H9 (cell line): ENCODE measurements around the gene CDH23. TPM values are rescaled to one million over a fixed set of nuclear protein-coding genes. Genes with fewer than 3 reads are reported as not detected.

Experiments
- DNase-seq: peaks from one replicate; pipeline ENCODE4 v3.0.0-alpha.2; 2017
- H2AFZ ChIP-seq: one replicate; pipeline ENCODE4 v1.6.1; 2013; ENCODE audit warnings: mild to moderate bottlenecking, low read length, control low read depth, moderate library complexity
- H2AK5ac ChIP-seq: 2 replicates; pipeline ENCODE4 v1.6.1; 2013; ENCODE audit warnings: low read length, control low read depth, mixed read lengths; ENCODE audit not compliant: insufficient read length
- H2BK120ac ChIP-seq: one replicate; pipeline ENCODE4 v1.6.1; 2013; ENCODE audit warnings: low read depth, mild to moderate bottlenecking, low read length, control low read depth, inconsistent platforms; ENCODE audit not compliant: poor library complexity, severe bottlenecking
- H2BK12ac ChIP-seq: 2 replicates; pipeline ENCODE4 v1.6.1; 2013; ENCODE audit warnings: low read length, control low read depth, mixed read lengths, low read depth; ENCODE audit not compliant: insufficient read length
- H2BK15ac ChIP-seq: 2 replicates; pipeline ENCODE4 v1.6.1; 2013; ENCODE audit warnings: low read depth, low read length, control low read depth
- H2BK20ac ChIP-seq: one replicate; pipeline ENCODE4 v1.6.1; 2013; ENCODE audit warnings: low read depth, mild to moderate bottlenecking, low read length, control low read depth, inconsistent platforms; ENCODE audit not compliant: poor library complexity, severe bottlenecking
- H2BK5ac ChIP-seq: 2 replicates; pipeline ENCODE4 v1.6.1; 2013; ENCODE audit warnings: low read length, control low read depth, mixed read lengths; ENCODE audit not compliant: insufficient read length
- H3K14ac ChIP-seq: 2 replicates; pipeline ENCODE4 v1.6.1; 2013; ENCODE audit warnings: low read length, control low read depth; ENCODE audit not compliant: insufficient read depth
- H3K18ac ChIP-seq: 2 replicates; pipeline ENCODE4 v1.6.1; 2013; ENCODE audit warnings: low read depth, mild to moderate bottlenecking, mixed read lengths, low read length, control low read depth; ENCODE audit not compliant: insufficient read length
- H3K23ac ChIP-seq: 2 replicates; pipeline ENCODE4 v1.6.1; 2013; ENCODE audit warnings: low read length, control low read depth, mixed read lengths, low read depth; ENCODE audit not compliant: insufficient read length
- H3K23me2 ChIP-seq: 2 replicates; pipeline ENCODE4 v1.6.1; 2013; ENCODE audit warnings: low read depth, mild to moderate bottlenecking, mixed read lengths, low read length, control low read depth; ENCODE audit not compliant: insufficient read length, poor library complexity, severe bottlenecking
- H3K27ac ChIP-seq: 2 replicates; pipeline ENCODE4 v1.5.1; 2013; ENCODE audit warnings: low read length, control low read depth, mixed read lengths, low read depth; ENCODE audit not compliant: insufficient read length
- H3K27me3 ChIP-seq: 2 replicates; pipeline ENCODE4 v1.6.1; 2013; ENCODE audit warnings: low read length, control low read depth, inconsistent platforms; ENCODE audit not compliant: insufficient read depth
- H3K4ac ChIP-seq: 2 replicates; pipeline ENCODE4 v1.6.1; 2013; ENCODE audit warnings: low read depth, mild to moderate bottlenecking, control low read depth, inconsistent platforms, low read length, moderate library complexity
- H3K4me1 ChIP-seq: 2 replicates; pipeline ENCODE4 v1.6.1; 2013; ENCODE audit warnings: low read length, control low read depth, inconsistent platforms; ENCODE audit not compliant: insufficient read depth
- H3K4me2 ChIP-seq: 2 replicates; pipeline ENCODE4 v1.6.1; 2013; ENCODE audit warnings: low read length, control low read depth, mixed read lengths; ENCODE audit not compliant: insufficient read length, insufficient read depth
- H3K56ac ChIP-seq: 2 replicates; pipeline ENCODE4 v1.6.1; 2013; ENCODE audit warnings: low read depth, mild to moderate bottlenecking, mixed read lengths, low read length, control low read depth; ENCODE audit not compliant: insufficient read length
- H3K79me1 ChIP-seq: 2 replicates; pipeline ENCODE4 v1.6.1; 2013; ENCODE audit warnings: low read depth, mild to moderate bottlenecking, moderate library complexity, low read length, control low read depth, inconsistent platforms; ENCODE audit not compliant: insufficient read depth, poor library complexity, severe bottlenecking
- H3K79me2 ChIP-seq: 2 replicates; pipeline ENCODE4 v1.6.1; 2013; ENCODE audit warnings: low read length, control low read depth, inconsistent platforms; ENCODE audit not compliant: insufficient read depth
- H3K9ac ChIP-seq: 2 replicates; pipeline ENCODE4 v1.6.1; 2013; ENCODE audit warnings: low read length, control low read depth, mixed read lengths; ENCODE audit not compliant: insufficient read length; ENCODE audit errors: extremely low read depth
- H3K9me3 ChIP-seq: one replicate; pipeline ENCODE4 v1.6.1; 2013; ENCODE audit warnings: low read depth, low read length, inconsistent platforms; ENCODE audit not compliant: control insufficient read depth
- H3T11ph ChIP-seq: one replicate; pipeline ENCODE4 v1.6.1; 2013; ENCODE audit warnings: mild to moderate bottlenecking, low read length, control low read depth, inconsistent platforms
- H4K20me1 ChIP-seq: one replicate; pipeline ENCODE4 v1.6.1; 2013; ENCODE audit not compliant: control insufficient read depth, insufficient read length, insufficient read depth
- H4K5ac ChIP-seq: 2 replicates; pipeline ENCODE4 v1.6.1; 2013; ENCODE audit warnings: low read depth, mild to moderate bottlenecking, mixed read lengths, low read length, control low read depth; ENCODE audit not compliant: insufficient read length
- H4K8ac ChIP-seq: replicated peaks from 2 replicates; pipeline ENCODE4 v1.6.1; 2013; ENCODE audit warnings: low read length, control low read depth, mixed read lengths, low read depth; ENCODE audit not compliant: insufficient read length
- H4K91ac ChIP-seq: 2 replicates; pipeline ENCODE4 v1.6.1; 2013; ENCODE audit warnings: low read depth, mild to moderate bottlenecking, moderate library complexity, mixed read lengths, low read length, control low read depth; ENCODE audit not compliant: insufficient read length
- H3K27ac Mint-ChIP-seq, 3 experiments: 2 replicates in 2 of 3; 3 replicates in 1 of 3; pipeline ENCODE4 v1.8.0; 2020 to 2021; ENCODE audit warnings: mixed read lengths in 3 of 3, mild to moderate bottlenecking in 1 of 3, moderate library complexity in 1 of 3
- H3K27me3 Mint-ChIP-seq: 2 replicates; pipeline ENCODE4 v1.8.0; 2021; ENCODE audit warnings: low read depth, mild to moderate bottlenecking, moderate library complexity, mixed read lengths
- H3K36me3 Mint-ChIP-seq, 3 experiments: 2 replicates in 2 of 3; 3 replicates in 1 of 3; pipeline ENCODE4 v1.8.0; 2020 to 2021; ENCODE audit warnings: low read depth in 3 of 3, mixed read lengths in 3 of 3; ENCODE audit not compliant: insufficient read depth in 1 of 3
- H3K4me1 Mint-ChIP-seq, 2 experiments: 2 replicates each; pipeline ENCODE4 v1.8.0; 2020; ENCODE audit warnings: mixed read lengths in 2 of 2
- H3K4me3 Mint-ChIP-seq, 2 experiments: 2 replicates in 1 of 2; 3 replicates in 1 of 2; pipeline ENCODE4 v1.8.0; 2020 to 2021; ENCODE audit warnings: mild to moderate bottlenecking in 2 of 2, mixed read lengths in 2 of 2, moderate library complexity in 1 of 2
- H3K9me3 Mint-ChIP-seq, 2 experiments: 2 replicates in 1 of 2; 3 replicates in 1 of 2; pipeline ENCODE4 v1.8.0; 2020; ENCODE audit warnings: mild to moderate bottlenecking in 2 of 2, mixed read lengths in 2 of 2, moderate library complexity in 1 of 2
- CTCF ChIP-seq: fragments of 200-600 bp; sonication (generic); conservative IDR thresholded peaks from 3 replicates; pipeline ENCODE4 v1.8.0; 2021; ENCODE audit warnings: antibody characterized with exemption, mild to moderate bottlenecking
- WGBS: extraction: QIAGEN DNeasy Blood & Tissue Kit; methylation state at CpG from one replicate; pipeline ENCODE4 v1.1.7; 2013; ENCODE audit warnings: missing lambda C conversion rate, low lambda C conversion rate, mixed read lengths; ENCODE audit not compliant: insufficient read length; ENCODE audit errors: extremely low coverage; 5-methylcytosine and 5-hydroxymethylcytosine counted together
- total RNA-seq: library from RNA; stranded (reverse); gene quantifications from 2 replicates; pipeline ENCODE4 v1.2.1, GENCODE V29; 2021

Gene CDH23
- total RNA-seq, 1 experiment from 2014 or later, result 2.1 TPM

- no peak overlapping the region for H2BK20ac ChIP-seq
- no peak overlapping the region for H2BK5ac ChIP-seq
- peaks cover under 1% of the 10 kb centered on the region for H3K23me2 ChIP-seq
- no peak overlapping the region for H2BK15ac ChIP-seq
- no peak overlapping the region for H3K4me2 ChIP-seq
- peaks cover 71 to 89% of the 10 kb centered on the region in 2 experiments for H3K4me1 Mint-ChIP-seq
- H3K79me2 ChIP-seq, result no peaks in the 10 kb centered on the region
- H4K20me1 ChIP-seq, result no peaks in the 10 kb centered on the region
- H4K5ac ChIP-seq, result no peak overlapping the region
- H4K8ac ChIP-seq, result no peak overlapping the region
- H3K9me3 ChIP-seq, result no peaks in the 10 kb centered on the region
- H3K9me3 Mint-ChIP-seq, result no peaks in the 10 kb centered on the region; a peak in 2 of 5 replicates
- no peak overlapping the region for H2BK120ac ChIP-seq
- peaks cover 23% of the 10 kb centered on the region; the same call in 1 of the 2 replicates for H3K4me1 ChIP-seq
- WGBS, result no CpG with 5 or more reads among the region's 14 CpGs
- peak overlapping the region in 1 of 3 experiments; percentile 85; a peak in 1 of 7 replicates for H3K27ac Mint-ChIP-seq
- H3T11ph ChIP-seq, result no peak overlapping the region
- no peak overlapping the region for H2BK12ac ChIP-seq
- TF ChIP-seq CTCF, result no peak
- no peak overlapping the region for H2AFZ ChIP-seq
- H3K27me3 Mint-ChIP-seq, result peaks cover 61% of the 10 kb centered on the region
- no peak overlapping the region for H3K18ac ChIP-seq
- H3K14ac ChIP-seq, result no peak overlapping the region; the same call in 1 of the 2 replicates
- H2AK5ac ChIP-seq, result no peak overlapping the region
- H3K4me3 Mint-ChIP-seq, result no peak overlapping the region
- H3K9ac ChIP-seq, result no peak overlapping the region
- no peak overlapping the region for H3K27ac ChIP-seq
- DNase-seq, result no peak
- no peaks in the 10 kb centered on the region for H3K79me1 ChIP-seq
- H3K27me3 ChIP-seq, result no peaks in the 10 kb centered on the region
- no peak overlapping the region for H3K4ac ChIP-seq
- H3K36me3 Mint-ChIP-seq, result no peaks in the 10 kb centered on the region
- no peak overlapping the region for H3K56ac ChIP-seq
- H3K23ac ChIP-seq, result no peak overlapping the region
- no peak overlapping the region for H4K91ac ChIP-seq
These were observed 230.7 kb downstream of the CDH23 start for GRCh38 chr10:71627230-71627939.
